Measurements from ENCODE around the gene LRRC7.

Gene LRRC7
- 0 to 0.42 (median 0) reads per million in 9 experiments for total RNA-seq

DNA sequence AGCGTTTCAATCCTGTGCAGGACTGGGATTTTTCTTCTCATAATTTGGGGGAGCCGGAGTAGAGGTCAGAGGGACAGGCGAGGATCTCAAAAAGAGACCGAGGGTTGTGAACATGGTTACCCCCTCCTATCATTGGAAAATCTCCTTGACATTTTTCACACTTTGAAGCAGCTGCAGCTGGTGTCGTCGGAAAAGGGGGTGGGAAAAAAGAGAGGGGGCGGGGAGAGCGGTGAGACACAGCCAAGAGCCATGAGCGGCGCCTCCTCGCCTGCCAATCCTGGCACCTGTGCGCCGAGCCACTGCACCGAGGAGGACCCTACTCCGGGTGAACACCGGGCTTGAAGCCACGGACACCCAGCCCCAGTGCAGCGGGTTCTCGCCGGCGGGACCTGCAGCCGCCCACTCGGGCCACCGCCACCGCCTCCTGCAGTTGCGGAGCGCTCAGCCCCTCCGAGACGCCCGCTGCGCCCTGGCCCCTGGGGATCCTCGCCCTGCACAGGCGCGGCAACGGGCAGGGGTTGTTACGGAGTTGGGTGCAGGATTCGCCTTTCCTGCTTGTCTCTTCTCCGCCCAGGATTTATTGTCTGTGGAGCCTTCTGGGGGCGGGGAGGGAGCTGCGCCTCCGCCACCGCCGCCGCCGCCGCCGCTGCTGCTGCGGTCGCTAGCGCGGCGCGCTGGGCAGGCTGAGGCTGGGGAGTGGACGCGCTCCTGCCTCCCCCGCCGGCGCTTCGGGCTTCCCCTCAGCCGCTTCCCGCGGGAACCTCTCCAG is at the start of gene LRRC7:
Gene LRRC7, plus strand, starts transcription at position 271 of the 769 bp plus-strand sequence. CDS start 718 bp downstream, outside the sequence.
- H3K9me3 Mint-ChIP-seq, result peaks cover 4 to 7% of the 10 kb centered on the region in 2 donors
- no peaks in the 10 kb centered on the region for H3K36me3 Mint-ChIP-seq (ENCODE audit: insufficient read depth)
- H3K4me1 Mint-ChIP-seq (ENCODE audit: low read depth in 2 of 2), result no peaks in the 10 kb centered on the region
- H3K4me3 Mint-ChIP-seq, result peak within 1 kb of the TSS; percentile 33 to 58
- no peak for ATAC-seq (replicated peaks)
- peaks cover 18 to 38% of the 10 kb centered on the region in 2 donors for H3K27me3 Mint-ChIP-seq
- DNase-seq, result no peak
- H3K27ac Mint-ChIP-seq, result no peak within 1 kb of the TSS

DNA sequence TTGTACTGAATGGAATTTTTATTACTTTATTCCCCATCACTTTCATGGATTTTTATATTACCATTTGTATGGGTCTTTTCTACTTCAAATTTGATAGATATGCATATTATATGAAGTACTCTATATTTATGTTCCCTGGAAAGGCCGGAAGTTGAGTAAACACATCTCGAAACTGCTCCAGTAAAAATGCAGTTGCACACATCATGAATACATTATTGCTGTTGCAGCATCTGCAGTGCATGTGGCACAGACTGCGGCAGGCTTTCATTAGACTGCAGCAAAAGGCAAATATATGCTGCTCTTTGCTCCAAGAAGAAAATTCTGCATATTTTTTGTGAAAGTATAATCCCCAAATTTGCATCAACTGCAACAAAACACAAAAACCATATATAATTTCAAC is 48.7 kb upstream of the LRRC7 start:
- Mint-ChIP-seq H3K4me3 (no peak overlapping the region), H3K27ac (no peak overlapping the region), H3K9me3 (peaks cover 8 to 24% of the 10 kb centered on the region in 2 donors), H3K4me1 (ENCODE audit: low read depth in 2 of 2) (no peaks in the 10 kb centered on the region), H3K36me3 (ENCODE audit: insufficient read depth) (peaks cover 7% of the 10 kb centered on the region), H3K27me3 (no peaks in the 10 kb centered on the region)
- DNase-seq (no peak), ATAC-seq (replicated peaks) (no peak)

DNA sequence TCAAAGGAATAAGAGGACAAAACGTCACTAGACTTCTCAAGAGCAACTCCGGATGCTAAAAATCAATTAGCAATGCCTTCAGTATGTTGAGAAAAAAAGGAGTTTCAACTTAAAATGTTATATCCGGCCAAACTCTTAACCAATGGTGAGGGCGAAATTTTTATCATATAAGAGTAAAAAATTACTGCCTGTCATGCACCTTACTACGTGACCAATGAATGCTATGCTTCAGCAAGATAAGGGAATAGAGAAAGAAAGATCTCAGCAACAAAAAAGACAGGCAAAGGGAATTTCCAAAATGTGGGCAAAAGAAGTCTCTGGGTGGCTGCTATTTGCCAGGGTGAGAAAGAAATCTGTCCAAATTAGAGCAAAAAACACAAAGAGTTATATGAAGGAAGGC is 47.4 kb upstream of the LRRC7 start:
- no peak for DNase-seq
- Mint-ChIP-seq H3K27ac (no peak overlapping the region), H3K27me3 (no peaks in the 10 kb centered on the region), H3K9me3 (peaks cover 10 to 23% of the 10 kb centered on the region in 2 donors), H3K36me3 (ENCODE audit: insufficient read depth) (peaks cover 7% of the 10 kb centered on the region), H3K4me1 (ENCODE audit: low read depth in 2 of 2) (no peaks in the 10 kb centered on the region), H3K4me3 (no peak overlapping the region)
- ATAC-seq (replicated peaks), result no peak

DNA sequence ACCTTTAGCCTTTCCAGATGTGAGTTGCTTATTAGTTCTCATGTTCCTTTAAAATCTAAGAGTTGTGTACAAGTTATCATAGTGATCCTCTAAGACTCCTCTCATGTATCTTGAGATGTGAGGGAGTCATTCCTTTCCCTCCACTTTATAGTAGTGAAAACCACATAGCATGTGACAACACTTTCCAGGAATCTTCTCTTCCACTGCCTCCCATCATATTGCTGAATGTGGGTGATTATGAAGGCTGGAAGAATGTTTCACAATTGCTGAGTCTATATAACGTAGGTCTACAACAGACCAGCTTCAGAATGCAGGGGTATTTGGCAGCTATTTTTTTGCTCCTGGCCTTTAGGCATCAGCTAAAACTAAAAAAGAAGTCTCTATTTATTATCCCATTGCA is 44.7 kb upstream of the LRRC7 start:
- H3K36me3 Mint-ChIP-seq (ENCODE audit: insufficient read depth), result peaks cover 3% of the 10 kb centered on the region
- H3K4me3 Mint-ChIP-seq, result no peak overlapping the region
- no peaks in the 10 kb centered on the region for H3K27me3 Mint-ChIP-seq
- H3K27ac Mint-ChIP-seq, result no peak overlapping the region
- H3K4me1 Mint-ChIP-seq (ENCODE audit: low read depth in 2 of 2), result no peaks in the 10 kb centered on the region
- H3K9me3 Mint-ChIP-seq, result peaks cover 14 to 15% of the 10 kb centered on the region in 2 donors
- no peak for ATAC-seq (replicated peaks)
- no peak for DNase-seq

DNA sequence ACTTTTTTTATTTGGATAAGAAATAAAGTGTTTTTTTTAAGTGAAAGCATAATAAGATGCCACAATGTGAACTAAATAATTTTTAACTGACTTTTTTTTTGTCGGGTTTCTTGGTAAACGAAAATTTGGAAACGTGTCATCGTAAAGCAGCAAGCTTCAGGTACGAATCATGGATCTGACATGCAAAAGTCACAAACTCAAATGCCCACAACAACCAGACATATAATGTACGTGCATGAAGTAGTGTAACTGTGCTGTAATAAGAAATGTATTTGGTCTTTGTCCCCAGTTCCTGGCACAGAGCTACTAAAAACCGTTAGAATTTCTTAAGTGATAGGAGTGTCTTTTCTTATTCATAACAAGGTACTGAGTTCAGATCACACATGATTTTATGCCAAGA is 44.3 kb upstream of the LRRC7 start:
- H3K27ac Mint-ChIP-seq, result no peak overlapping the region
- no peak for ATAC-seq (replicated peaks)
- no peak for DNase-seq
- no peaks in the 10 kb centered on the region for H3K27me3 Mint-ChIP-seq
- H3K4me1 Mint-ChIP-seq (ENCODE audit: low read depth in 2 of 2), result no peaks in the 10 kb centered on the region
- H3K36me3 Mint-ChIP-seq (ENCODE audit: insufficient read depth), result peaks cover 3% of the 10 kb centered on the region
- peaks cover 15% of the 10 kb centered on the region in 2 donors for H3K9me3 Mint-ChIP-seq
- no peak overlapping the region for H3K4me3 Mint-ChIP-seq

DNA sequence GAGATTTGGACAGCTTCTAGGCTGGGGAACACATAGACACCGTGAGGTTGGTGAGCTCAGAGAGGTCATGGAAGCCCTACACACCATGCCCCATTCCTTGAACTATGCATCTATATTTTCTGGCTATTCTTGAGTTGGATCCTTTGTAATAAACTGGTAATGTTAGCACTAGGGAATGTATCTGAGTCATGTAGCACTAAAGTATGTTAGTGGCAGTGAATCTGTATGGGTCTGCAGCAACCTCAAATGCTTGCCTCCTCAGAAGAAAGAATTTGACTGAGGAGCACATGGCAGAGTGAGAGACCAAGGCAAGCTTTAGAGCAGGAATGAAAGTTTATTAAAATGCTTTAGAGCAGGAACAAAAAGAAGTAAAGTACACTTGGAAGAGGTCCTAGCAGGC is 43.7 kb upstream of the LRRC7 start:
- no peak for DNase-seq
- H3K4me1 Mint-ChIP-seq (ENCODE audit: low read depth in 2 of 2), result no peaks in the 10 kb centered on the region
- peaks cover 15 to 16% of the 10 kb centered on the region in 2 donors for H3K9me3 Mint-ChIP-seq
- H3K4me3 Mint-ChIP-seq, result no peak overlapping the region
- H3K27me3 Mint-ChIP-seq, result no peaks in the 10 kb centered on the region
- H3K36me3 Mint-ChIP-seq (ENCODE audit: insufficient read depth), result peaks cover 3% of the 10 kb centered on the region
- ATAC-seq (replicated peaks), result no peak
- no peak overlapping the region for H3K27ac Mint-ChIP-seq

DNA sequence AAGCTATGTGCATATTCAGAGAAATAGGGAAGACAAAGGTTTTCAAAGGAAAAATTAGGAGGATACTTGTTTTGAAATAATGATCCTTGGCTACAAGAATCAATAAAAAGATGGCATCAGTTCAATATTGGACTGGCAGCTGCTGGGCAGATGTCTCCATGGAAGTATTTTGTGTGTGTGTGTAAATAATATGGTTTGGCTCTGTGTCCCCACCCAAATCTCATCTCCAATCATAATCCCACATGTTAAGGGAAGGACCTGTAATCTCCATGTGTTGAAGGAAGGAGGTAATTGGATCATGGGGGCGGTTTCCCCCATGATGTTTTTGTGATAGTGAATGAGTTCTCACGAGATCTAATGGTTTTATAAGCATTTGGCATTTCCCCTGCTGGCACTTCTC is 40.4 kb upstream of the LRRC7 start:
- DNase-seq (no peak), ATAC-seq (replicated peaks) (no peak)
- Mint-ChIP-seq H3K27ac (no peak overlapping the region), H3K4me1 (ENCODE audit: low read depth in 2 of 2) (no peaks in the 10 kb centered on the region), H3K36me3 (ENCODE audit: insufficient read depth) (no peaks in the 10 kb centered on the region), H3K9me3 (peaks cover 14 to 15% of the 10 kb centered on the region in 2 donors), H3K27me3 (no peaks in the 10 kb centered on the region), H3K4me3 (no peak overlapping the region)

DNA sequence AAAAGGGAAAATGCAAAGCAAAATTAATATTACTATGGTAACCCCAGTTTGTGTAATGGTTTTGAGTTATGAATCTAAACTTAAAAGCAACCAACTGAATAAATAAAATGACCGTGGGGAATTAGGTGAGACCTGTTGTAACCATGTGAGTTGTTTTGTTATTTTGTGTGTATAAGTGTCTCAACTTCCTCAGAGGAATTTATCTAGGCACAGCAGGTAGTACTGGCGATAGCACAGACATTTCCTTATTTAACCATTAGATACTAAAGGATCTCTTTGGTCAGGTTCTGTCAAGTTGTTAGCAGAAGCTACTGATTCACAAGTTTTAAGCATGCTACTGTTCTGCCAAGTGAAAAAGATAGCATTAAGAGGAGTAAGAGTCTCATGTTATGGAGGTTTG is 39.3 kb upstream of the LRRC7 start:
- no peak overlapping the region for H3K27ac Mint-ChIP-seq
- DNase-seq (no peak), ATAC-seq (replicated peaks) (no peak)
- peaks cover 16 to 23% of the 10 kb centered on the region in 2 donors for H3K9me3 Mint-ChIP-seq
- no peaks in the 10 kb centered on the region for H3K4me1 Mint-ChIP-seq (ENCODE audit: low read depth in 2 of 2)
- H3K36me3 Mint-ChIP-seq (ENCODE audit: insufficient read depth), result no peaks in the 10 kb centered on the region
- H3K4me3 Mint-ChIP-seq, result no peak overlapping the region
- H3K27me3 Mint-ChIP-seq, result no peaks in the 10 kb centered on the region

DNA sequence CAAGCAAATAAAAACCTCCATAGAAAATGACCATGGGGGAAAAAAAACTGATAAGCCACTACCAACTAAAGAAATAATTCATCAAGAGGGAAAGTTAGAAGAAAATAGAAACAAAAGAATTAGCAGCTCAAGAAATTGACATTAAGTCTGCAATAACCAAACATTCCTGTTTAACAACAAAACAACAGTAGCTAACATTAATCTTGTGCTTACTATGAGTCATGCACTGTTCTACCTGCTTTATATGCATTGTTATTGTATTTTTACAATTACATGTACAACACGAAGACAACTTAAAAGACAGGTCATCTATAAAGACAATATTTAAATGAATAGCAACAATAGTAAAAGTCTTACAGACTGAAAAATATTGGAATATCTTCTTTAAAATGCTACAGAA is 34.4 kb upstream of the LRRC7 start:
- H3K4me1 Mint-ChIP-seq (ENCODE audit: low read depth in 2 of 2), result no peaks in the 10 kb centered on the region
- H3K36me3 Mint-ChIP-seq (ENCODE audit: insufficient read depth), result no peaks in the 10 kb centered on the region

DNA sequence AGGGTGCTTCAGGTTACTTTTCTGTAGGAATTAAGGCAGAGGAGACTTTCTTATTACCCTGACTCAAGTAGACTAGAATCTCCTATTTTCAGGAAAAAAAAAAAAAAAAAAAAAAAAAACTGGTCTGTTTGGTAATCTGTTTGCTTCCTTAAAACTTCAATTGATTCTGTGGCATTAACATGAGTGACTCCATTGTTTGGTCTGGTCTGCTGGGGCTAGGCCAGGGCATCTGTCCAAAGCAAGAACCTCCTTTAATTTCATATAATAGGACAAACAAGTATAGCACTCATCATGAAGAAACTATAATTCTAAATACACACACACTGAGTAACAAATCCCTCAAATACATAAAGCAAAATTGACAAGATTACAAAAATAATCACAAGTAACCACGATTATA is 32.9 kb upstream of the LRRC7 start:
- DNase-seq, result no peak
- H3K27me3 Mint-ChIP-seq, result no peaks in the 10 kb centered on the region
- peaks cover 9 to 21% of the 10 kb centered on the region in 2 donors for H3K9me3 Mint-ChIP-seq
- no peak overlapping the region for H3K4me3 Mint-ChIP-seq
- no peak overlapping the region for H3K27ac Mint-ChIP-seq
- ATAC-seq (replicated peaks), result no peak
- no peaks in the 10 kb centered on the region for H3K36me3 Mint-ChIP-seq (ENCODE audit: insufficient read depth)
- H3K4me1 Mint-ChIP-seq (ENCODE audit: low read depth in 2 of 2), result no peaks in the 10 kb centered on the region

More for the DNA sequence above, 34.4 kb upstream of the LRRC7 start:
- Mint-ChIP-seq H3K9me3 (peaks cover 5 to 9% of the 10 kb centered on the region in 2 donors), H3K4me3 (no peak overlapping the region), H3K27me3 (no peaks in the 10 kb centered on the region), H3K27ac (no peak overlapping the region)
- DNase-seq (no peak), ATAC-seq (replicated peaks) (no peak)

DNA sequence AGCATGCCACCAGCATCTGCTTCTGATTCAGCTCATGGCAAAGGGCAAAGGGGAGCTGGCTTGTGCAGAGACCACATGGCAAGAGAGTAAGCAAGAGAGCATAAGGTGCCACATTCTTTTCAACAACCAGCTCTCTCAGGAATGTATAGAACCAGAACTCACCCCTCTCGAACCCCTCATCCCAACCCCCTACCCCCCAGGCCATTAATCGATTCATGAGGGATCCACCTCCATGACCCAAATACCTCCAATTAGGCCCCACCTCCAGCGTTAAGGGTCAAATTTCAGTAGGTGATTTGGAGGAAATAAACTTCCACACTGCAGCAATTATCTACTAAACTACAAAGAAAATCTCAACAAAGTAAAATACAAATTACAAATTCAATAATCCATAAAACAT is 32.2 kb upstream of the LRRC7 start:
- Mint-ChIP-seq H3K36me3 (ENCODE audit: insufficient read depth) (no peaks in the 10 kb centered on the region), H3K4me1 (ENCODE audit: low read depth in 2 of 2) (no peaks in the 10 kb centered on the region), H3K4me3 (no peak overlapping the region), H3K9me3 (peaks cover 9 to 21% of the 10 kb centered on the region in 2 donors), H3K27ac (no peak overlapping the region), H3K27me3 (no peaks in the 10 kb centered on the region)
- no peak for DNase-seq
- ATAC-seq (replicated peaks), result no peak

DNA sequence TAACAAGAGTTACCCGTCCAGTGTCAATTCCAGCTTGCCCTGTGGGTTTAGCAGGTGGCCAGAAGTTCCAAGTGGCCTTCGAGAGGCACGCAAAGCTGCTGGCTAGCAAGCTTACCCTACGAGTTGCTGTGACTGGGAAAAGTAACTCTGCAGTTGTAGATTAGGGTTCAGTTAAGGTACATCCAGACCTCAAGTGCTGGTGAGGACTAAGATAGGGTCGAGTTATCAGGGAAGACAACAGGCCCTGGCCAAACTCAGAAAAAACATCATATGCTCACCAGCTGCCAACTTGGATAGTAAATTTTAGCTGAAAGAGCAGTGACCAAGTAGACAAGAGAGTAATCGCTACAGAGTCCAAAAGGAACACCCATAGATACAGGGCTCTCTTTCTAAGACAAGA is 27.7 kb upstream of the LRRC7 start:
- Mint-ChIP-seq H3K4me1 (ENCODE audit: low read depth in 2 of 2) (no peaks in the 10 kb centered on the region), H3K4me3 (no peak overlapping the region), H3K27me3 (no peaks in the 10 kb centered on the region), H3K36me3 (ENCODE audit: insufficient read depth) (no peaks in the 10 kb centered on the region), H3K27ac (no peak overlapping the region), H3K9me3 (peaks cover 12 to 23% of the 10 kb centered on the region in 2 donors)
- DNase-seq (no peak), ATAC-seq (replicated peaks) (no peak)

DNA sequence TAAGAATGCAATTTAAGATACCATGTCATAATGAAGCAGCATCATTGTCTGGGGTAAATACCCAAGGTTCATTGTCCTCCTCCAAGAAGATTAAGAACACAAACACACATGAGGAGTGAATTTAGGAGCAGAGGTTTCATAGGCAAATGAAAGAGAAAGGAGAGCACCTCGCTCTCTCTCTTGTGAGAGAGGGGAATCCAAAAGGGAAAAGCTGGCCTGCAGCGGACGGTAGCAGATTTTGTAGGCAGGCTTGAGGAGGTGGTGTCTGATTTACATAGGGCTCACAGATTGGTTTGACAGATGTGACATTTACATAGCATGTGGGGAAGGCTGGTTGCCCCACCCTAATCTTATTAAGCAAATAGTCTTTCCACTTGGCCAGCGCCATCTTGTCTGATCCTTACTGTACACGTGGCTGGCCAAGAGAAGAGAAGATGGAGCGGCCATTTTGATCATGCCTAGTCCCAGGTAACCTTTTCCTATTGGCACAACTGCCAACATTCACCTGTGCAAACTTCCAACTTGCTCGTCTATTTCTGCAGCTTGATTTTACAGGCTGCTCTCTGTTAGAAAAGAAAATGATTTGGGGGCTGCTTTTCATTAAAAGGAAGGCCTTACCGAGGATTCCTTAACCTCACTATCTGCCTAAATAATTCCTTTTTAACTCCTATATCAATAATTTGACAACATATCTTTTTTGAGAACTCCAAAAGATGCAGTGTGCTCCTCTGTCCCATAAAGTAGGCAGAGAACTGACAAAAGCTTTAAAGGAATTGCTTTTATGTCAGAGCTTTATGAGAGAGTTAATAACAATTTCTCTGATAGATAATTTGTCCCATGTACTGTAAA is 16.0 kb upstream of the LRRC7 start:
- ATAC-seq (replicated peaks), result no peak

DNA sequence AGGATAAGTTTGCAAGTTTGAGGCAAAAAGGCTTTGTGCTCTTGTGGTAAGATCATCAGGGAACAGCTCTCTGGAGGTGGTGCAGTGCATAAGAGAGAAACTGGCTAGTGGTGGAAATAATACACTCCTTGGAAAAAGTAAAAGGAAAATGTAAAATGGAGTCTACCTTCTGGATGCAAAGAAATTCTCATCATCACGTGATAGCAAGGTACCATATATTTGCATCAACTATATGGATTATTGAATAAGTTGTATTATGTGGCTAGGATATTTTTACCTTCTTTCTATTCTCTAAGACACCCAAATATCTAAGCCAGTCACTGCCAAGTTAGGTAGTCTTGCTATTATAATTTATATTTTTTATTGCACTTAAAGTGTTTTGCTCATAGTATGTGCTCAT is 14.0 kb upstream of the LRRC7 start:
- Mint-ChIP-seq H3K27me3 (no peaks in the 10 kb centered on the region), H3K9me3 (peaks cover 10 to 17% of the 10 kb centered on the region in 2 donors), H3K4me1 (ENCODE audit: low read depth in 2 of 2) (no peaks in the 10 kb centered on the region), H3K4me3 (no peak overlapping the region), H3K27ac (no peak overlapping the region), H3K36me3 (ENCODE audit: insufficient read depth) (peaks cover 3% of the 10 kb centered on the region)
- DNase-seq, result no peak
- ATAC-seq (replicated peaks), result no peak

More for the DNA sequence above, 16.0 kb upstream of the LRRC7 start:
- H3K27me3 Mint-ChIP-seq, result no peaks in the 10 kb centered on the region
- DNase-seq, result no peak
- H3K27ac Mint-ChIP-seq, result no peak overlapping the region
- no peak overlapping the region for H3K4me3 Mint-ChIP-seq
- peaks cover 11 to 17% of the 10 kb centered on the region in 2 donors for H3K9me3 Mint-ChIP-seq
- no peaks in the 10 kb centered on the region for H3K4me1 Mint-ChIP-seq (ENCODE audit: low read depth in 2 of 2)
- H3K36me3 Mint-ChIP-seq (ENCODE audit: insufficient read depth), result peaks cover 3% of the 10 kb centered on the region
